ENCODE measurements around the gene FDX2.
A peak's percentile ranks its signal among the peaks of the same experiment; 100 is the strongest.
"Not testable (repeated sequence)": the region's sequence is repeated elsewhere in the genome, so short reads cannot be mapped to it uniquely, and the experiment has no call there.

Gene FDX2

DNA sequence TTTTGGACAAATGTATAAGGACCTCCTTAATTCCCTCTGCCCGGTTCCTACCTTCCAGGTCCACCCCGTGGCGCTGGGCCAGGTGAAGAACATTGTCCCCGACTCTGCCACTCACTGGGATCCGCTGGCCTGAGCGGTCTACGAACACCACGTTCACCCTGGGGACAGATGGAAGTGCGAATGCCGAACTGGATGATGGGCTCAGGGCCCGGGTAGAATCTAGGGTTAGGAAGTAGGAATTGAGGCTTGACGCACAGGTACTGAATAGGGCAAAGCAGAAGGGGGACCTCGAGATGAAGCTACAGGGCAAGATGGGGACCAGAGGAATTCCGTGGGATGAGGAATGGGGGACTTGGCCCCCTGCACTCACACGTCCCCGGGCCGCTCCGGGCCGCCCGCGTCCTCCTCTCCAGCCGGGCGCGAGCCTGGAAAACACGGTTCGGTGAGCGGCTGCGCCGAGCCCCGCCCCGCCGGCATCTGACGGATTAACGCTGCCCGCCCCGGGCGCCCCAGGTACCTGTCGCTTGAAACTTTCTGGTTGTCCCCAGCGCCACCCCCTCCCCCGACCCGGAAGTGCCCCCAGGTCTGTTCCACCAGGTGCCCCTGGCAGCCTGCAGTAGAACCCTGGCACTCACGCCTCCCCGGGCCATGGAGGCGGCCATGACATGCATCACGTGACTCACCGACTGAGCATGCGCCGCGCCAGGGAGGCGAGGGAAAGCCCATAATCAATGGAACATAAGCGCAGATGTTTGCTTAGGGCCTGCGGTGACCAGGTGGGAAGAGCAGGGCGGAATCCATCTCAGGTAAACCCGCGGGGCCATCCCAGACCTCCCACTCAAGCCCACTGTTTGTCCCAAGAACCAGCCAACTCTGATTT lies at the start of gene FDX2:
Gene FDX2 (minus strand): TSS at position 681 of the 880 bp plus-strand sequence. CDS start 19 bp downstream, at position 662.
- peak; percentile 89 to 93 for DNase-seq

GRCh38 chr19:10365518-10365917 lies 49.7 kb upstream of the FDX2 start:
- no peak for DNase-seq

GRCh38 chr19:10364644-10365043 lies 48.8 kb upstream of the FDX2 start:
- DNase-seq = no peak

DNA sequence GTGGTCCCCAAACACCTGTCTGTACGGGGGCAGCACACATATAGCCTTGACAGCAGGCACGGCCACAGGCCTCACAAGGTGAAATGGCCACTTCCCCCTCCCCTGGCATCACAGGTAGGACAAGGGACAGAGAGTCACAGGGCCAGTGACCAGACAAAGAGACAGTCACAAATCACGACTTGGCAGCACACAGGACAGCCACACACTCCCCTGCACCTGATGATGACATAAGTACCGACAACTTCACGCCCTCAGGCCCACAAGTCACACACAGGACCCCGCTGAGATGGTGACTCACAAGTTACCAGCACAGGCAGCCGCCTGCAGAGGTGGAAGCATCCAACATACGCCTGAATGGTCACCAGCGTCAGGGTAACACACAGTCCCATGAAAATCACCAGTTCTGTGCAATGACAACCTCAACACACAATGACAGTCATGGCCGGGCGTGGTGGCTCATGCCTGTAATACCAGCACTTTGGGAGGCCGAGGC lies 48.0 kb upstream of the FDX2 start:
- DNase-seq = no peak

GRCh38 chr19:10362259-10362658 lies 46.4 kb upstream of the FDX2 start:
- no peak for DNase-seq

DNA sequence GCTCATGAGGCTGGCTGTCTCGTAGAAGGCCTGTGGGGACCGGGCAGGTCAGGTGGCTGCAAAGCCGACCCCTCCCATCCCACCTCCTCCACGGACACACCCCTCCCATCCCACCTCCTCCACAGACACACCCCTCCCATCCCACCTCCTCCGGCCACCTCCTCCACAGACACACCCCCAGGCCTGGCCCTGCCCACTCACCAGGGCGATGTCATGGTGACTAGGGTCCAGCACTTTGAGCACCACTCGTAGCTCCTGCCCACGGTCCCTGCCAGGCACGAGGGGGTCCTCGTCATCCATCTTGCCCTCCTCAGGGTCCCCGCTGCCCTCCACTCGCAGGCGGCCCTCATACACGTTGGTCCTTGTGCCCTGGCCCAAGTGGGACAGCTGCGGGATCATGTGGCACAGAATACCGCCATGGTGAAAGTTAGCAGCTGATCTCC lies 45.8 kb upstream of the FDX2 start:
- no peak for DNase-seq

GRCh38 chr19:10356431-10356830 lies 40.6 kb upstream of the FDX2 start:
- no peak for DNase-seq

GRCh38 chr19:10353793-10354391 lies 38.1 kb upstream of the FDX2 start:
- peak; percentile 38 to 44 for DNase-seq

DNA sequence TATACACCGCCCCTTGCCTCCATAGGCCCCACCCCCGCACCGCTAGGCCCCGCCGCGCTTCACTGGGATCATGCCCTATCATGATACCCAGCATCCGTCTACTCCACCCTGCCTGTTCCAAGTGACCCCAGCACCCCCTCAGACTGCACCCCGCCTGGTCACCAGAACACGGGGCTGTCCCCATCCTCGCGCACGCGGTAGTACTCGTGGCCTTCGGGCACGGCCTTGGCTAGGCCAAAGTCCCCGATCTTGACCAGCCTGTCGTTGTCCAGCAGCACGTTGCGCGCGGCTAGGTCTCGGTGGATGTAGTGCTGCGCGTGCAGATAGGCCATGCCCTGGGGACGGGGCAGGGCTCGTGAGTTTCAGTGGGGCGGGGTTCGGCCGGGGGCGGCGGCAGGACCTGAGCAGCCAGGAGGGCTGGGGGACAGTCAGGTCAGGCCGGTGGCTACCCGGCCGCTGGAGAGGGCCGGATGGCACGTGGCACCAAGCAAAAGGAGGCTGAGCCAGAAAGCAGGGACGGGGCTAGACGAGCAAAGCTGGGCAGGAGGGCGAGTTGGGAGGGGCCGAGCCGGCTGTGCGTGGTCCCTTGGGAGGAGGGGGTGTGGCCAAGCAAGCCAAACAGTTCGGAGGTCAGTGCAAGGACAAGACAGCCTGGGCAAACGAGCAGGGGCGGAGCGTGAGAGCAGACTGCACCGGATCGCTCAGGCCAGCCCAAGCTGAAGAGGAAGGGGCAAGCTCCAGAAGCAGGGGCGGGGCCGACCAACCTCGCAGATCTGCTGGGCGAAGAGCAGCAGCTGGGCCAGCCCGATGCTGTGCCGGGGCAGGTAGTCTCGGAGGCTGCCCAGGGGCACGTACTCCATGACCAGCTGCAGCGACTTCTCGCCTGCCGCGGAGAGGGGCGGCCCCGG lies 37.2 kb upstream of the FDX2 start:
- DNase-seq = no peak

DNA sequence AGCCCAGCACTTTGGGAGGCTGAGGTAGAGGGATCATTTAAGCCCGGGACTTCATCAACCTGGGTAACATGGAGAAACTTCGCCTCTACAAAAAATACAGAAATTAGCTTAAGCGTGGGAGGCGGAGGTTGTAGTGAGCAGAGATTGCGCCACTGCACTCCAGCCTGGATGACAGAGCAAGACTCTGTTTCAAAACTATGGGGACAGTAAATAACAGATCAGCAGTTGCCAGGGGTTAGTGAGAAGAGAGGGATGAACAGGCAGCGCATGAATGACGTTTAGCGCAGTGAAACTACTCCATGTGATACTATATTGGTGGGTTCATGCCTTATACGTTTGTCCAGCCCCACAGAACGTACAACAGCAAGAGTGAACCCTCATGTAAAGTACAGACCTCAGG lies 30.7 kb upstream of the FDX2 start:
- DNase-seq = peak in 1 of 2 donors; percentile 67

DNA sequence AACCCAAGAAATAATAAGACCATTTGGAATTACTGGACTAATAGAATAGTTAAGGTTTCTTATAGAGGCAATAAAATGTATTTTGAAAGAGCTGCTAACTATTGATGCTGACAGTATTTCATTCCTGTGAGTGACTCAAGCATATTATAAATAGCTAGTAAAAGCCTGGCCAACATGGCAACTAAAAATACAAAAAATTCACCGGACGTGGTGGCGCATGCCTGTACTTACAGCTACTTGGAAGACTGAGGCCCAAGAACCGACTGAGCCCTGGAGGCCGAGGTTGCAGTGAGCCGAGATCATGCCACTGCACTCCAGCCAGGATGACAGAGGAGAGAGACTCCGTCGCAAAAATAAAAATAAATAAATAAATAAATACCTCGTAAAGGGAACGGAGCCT lies 29.0 kb upstream of the FDX2 start:
- no peak for DNase-seq

DNA sequence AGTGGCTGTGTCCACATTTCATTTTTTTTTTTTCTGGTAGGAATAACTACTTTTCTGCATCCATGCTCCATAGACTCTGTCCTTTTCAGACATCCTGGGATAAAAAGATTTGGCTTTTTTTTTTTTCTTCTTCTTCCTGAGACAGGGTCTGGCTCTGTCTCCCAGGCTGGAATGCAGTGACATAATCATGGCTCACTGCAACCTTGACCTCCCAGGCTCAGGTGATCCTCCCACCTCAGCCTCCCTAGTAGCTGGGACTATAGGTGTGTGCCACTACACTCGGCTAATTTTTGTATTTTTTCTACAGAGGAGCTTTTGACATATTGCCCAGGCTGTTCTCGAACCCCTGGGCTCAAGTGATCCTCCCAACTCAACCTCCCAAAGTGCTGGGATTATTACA lies 27.7 kb upstream of the FDX2 start:
- no peak for DNase-seq

GRCh38 chr19:10339977-10340376 lies 24.2 kb upstream of the FDX2 start:
- DNase-seq = peak in 1 of 2 donors; percentile 16

- peak; percentile 66 to 68 for DNase-seq
These were observed 23.7 kb upstream of the FDX2 start, which contains the start of gene ICAM3 for GRCh38 chr19:10339380-10339960. Gene ICAM3, minus strand, starts transcription at chr19:10339624. Its CDS starts 10 bp downstream, at chr19:10339614.

DNA sequence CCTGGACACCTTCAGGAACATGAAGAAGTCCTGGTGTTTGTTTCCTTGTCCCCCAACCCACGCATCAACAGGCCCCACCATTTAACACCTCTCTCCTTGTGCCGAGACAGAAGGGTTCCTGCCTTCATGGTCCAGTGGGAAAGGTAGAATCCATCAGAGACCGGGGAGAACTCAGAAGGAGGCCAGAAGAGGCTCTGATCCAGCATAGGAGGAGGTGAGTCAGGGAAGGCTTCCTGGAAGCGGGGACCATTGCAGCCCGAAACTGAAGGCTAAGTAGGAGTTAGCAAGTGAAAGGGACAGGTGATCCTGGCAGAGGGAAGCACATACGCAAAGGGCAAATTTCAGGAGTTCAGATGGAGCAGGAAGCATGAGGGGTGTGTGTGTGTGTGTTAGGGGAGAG lies 23.1 kb upstream of the FDX2 start:
- no peak for DNase-seq

- DNase-seq = not testable (repeated sequence)
These were observed 20.9 kb upstream of the FDX2 start for GRCh38 chr19:10336725-10337124.

DNA sequence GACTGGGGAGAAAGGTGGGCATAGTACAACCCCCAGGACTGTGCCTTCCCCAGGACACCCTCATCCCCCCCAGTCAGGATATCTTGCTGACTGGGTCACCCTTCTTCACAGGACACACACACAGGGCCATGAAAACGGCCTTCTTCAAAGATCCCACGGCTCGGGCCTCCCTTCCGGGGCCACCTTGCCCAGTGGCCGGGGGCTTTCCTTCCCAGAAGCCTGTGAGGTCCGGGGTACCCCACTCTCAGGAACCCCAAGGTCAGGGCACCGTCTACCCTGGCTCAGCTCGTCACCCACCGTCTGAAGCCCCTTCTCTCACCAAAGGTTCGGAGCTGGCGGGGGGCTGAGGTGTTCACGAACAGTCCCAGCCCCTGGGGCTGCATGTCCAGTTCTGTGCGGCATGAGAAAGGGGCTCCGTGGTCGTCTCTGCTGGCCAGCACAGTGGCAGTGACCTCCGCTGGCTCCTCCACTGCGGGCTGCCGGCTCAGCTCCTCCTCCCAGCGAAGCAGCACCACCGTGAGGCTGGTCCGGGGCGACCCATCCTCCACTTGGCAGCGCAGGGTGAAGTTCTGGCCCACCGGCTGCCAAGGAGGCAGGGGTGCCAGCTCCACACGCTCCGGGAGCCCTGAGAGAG lies 19.7 kb upstream of the FDX2 start:
- DNase-seq = no peak

DNA sequence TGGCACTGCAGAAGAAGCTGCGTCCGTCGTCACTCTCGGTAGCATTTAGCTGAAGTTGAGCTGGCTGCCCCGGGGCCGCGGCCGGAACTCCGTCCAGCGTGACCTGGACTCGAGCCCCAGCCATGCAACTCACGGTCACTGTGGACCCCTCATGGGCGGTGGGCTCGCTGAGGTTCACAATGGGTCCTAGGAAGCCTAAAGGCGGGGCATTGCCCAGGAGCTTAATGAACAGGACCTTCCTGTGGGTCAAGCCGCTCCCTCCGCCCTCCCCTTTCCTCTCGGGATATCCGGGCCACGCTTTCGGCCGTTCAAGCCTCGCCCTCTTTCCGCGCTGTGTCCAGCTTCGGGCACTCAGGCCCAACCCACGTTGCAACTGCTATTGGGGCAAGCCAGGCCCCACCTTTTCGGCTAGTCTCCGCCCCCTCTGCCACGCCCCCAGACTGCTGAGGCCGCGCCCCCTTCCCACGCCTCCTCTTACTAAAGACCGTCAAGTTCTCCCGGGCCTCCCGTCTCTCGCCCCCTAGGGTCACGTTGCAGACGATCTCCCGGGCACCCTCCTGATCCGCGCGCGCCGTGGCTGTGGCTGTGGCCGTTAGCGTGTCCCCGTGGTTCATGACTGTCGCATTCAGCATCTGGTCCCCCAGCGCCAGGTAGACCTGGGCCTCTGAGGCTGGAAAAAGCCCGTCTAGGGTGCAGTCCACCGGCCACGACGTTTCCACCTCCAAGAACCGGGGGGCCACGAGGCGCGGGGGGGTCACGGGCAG lies 19.0 kb upstream of the FDX2 start:
- peak; percentile 28 to 45 for DNase-seq

GRCh38 chr19:10333758-10334587 lies 18.2 kb upstream of the FDX2 start:
- DNase-seq = no peak

Data from CD4-positive, alpha-beta T cell treated with Interleukin-4 for 1 hour (primary cell).